Activated CD4-positive, alpha-beta T cell treated with anti-CD3 and anti-CD28 coated beads, Interleukin-2, amount 50 U/mL, for 24 hours (primary cell): ENCODE data around the gene SLC38A3.
"Not testable (repeated sequence)": the region's sequence is repeated elsewhere in the genome, so short reads cannot be mapped to it uniquely, and the experiment has no call there.

Source experiments
- DNase-seq, 2 donors: peaks; one replicate each; pipeline ENCODE4 v3.0.0-alpha.2; 2020; ENCODE audit warnings: low read depth in 1 of 2, low spot score in 1 of 2

SLC38A3 gene

GRCh38 chr3:50246517-50246954, 41.5 kb downstream of the SLC38A3 start:
- peak; percentile 67 to 87 for DNase-seq

- no peak for DNase-seq
These were observed 43.3 kb downstream of the SLC38A3 start for GRCh38 chr3:50248387-50248786.

GRCh38 chr3:50249457-50249856, 44.4 kb downstream of the SLC38A3 start:
- DNase-seq, result no peak

- DNase-seq, result no peak
These were observed 45.4 kb downstream of the SLC38A3 start for GRCh38 chr3:50250514-50250913.

GRCh38 chr3:50251220-50251619, 46.1 kb downstream of the SLC38A3 start:
- DNase-seq, result no peak

GRCh38 chr3:50254577-50255250, 49.6 kb downstream of the SLC38A3 start:
- no peak for DNase-seq

GRCh38 chr3:50255251-50255615, 50.2 kb downstream of the SLC38A3 start:
- no peak for DNase-seq

- DNase-seq, result no peak
These were observed 52.2 kb downstream of the SLC38A3 start for GRCh38 chr3:50256978-50257890.

- DNase-seq, result no peak
These were observed 53.1 kb downstream of the SLC38A3 start for GRCh38 chr3:50258029-50258680.

- no peak for DNase-seq
These were observed 53.9 kb downstream of the SLC38A3 start for GRCh38 chr3:50258979-50259378.

GRCh38 chr3:50259432-50260026, 54.5 kb downstream of the SLC38A3 start:
- DNase-seq, result no peak

- DNase-seq, result peak; percentile 53 to 75
These were observed 55.2 kb downstream of the SLC38A3 start for GRCh38 chr3:50260027-50260941.

GRCh38 chr3:50260942-50261441, 55.9 kb downstream of the SLC38A3 start:
- no peak for DNase-seq

- DNase-seq, result no peak
These were observed 56.4 kb downstream of the SLC38A3 start for GRCh38 chr3:50261505-50261904.

GRCh38 chr3:50262200-50262599, 57.1 kb downstream of the SLC38A3 start:
- DNase-seq, result not testable (repeated sequence)

GRCh38 chr3:50262778-50263177, 57.7 kb downstream of the SLC38A3 start:
- DNase-seq, result no peak

- no peak for DNase-seq
These were observed 58.7 kb downstream of the SLC38A3 start for GRCh38 chr3:50263478-50264382.

- DNase-seq, result no peak
These were observed 59.4 kb downstream of the SLC38A3 start for GRCh38 chr3:50264383-50264963.
